ENCODE measurements around the gene MYZAP. TPM values are rescaled to one million over a fixed set of nuclear protein-coding genes. Genes with fewer than 3 reads are reported as not detected.

The MYZAP gene
- total and polyA plus RNA-seq, 9 donors = 1.1 to 11.3 (median 5.5) TPM

- H3K27me3 ChIP-seq = no peaks in the 10 kb centered on the region
- no peaks in the 10 kb centered on the region for H3K9me3 ChIP-seq
- no peak for TF ChIP-seq POLR2A (IDR thresholded peaks at IDR 0.05)
- TF ChIP-seq, protein P1, sequence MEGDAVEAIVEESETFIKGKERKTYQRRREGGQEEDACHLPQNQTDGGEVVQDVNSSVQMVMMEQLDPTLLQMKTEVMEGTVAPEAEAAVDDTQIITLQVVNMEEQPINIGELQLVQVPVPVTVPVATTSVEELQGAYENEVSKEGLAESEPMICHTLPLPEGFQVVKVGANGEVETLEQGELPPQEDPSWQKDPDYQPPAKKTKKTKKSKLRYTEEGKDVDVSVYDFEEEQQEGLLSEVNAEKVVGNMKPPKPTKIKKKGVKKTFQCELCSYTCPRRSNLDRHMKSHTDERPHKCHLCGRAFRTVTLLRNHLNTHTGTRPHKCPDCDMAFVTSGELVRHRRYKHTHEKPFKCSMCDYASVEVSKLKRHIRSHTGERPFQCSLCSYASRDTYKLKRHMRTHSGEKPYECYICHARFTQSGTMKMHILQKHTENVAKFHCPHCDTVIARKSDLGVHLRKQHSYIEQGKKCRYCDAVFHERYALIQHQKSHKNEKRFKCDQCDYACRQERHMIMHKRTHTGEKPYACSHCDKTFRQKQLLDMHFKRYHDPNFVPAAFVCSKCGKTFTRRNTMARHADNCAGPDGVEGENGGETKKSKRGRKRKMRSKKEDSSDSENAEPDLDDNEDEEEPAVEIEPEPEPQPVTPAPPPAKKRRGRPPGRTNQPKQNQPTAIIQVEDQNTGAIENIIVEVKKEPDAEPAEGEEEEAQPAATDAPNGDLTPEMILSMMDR (IDR thresholded peaks at IDR 0.05) = no peak
- H3K36me3 ChIP-seq = no peaks in the 10 kb centered on the region
- H3K4me1 ChIP-seq (ENCODE audit: insufficient read depth) = peaks cover 2% of the 10 kb centered on the region
- 0% methylated on average over 1 of the region's 1 CpG for WGBS, 3 donors
- no peak overlapping the region for H3K4me3 ChIP-seq
- DNase-seq = no peak
- H3K27ac ChIP-seq = no peak overlapping the region
- intact Hi-C loops (cut with DNase I) = loop anchor here in 2 of 4 donors (5.0 to 10.0 kb wide), 2 partner anchors 63 to 71 kb away; no protein-coding TSS in a partner anchor
Observed at GRCh38 chr15:57671636-57672035, 79.9 kb downstream of the MYZAP start.

- no peaks in the 10 kb centered on the region for H3K9me3 ChIP-seq
- no peaks in the 10 kb centered on the region for H3K36me3 ChIP-seq
- H3K27me3 ChIP-seq = no peaks in the 10 kb centered on the region
- TF ChIP-seq POLR2A (IDR thresholded peaks at IDR 0.05) = no peak
- H3K27ac ChIP-seq = no peak overlapping the region
- intact Hi-C loops (cut with DNase I) = loop anchor here in 1 of 4 donors (10.0 kb wide), 1 partner anchor 59 kb away; no protein-coding TSS in a partner anchor
- DNase-seq = no peak
- 82 to 92% (median 84%) methylated on average over 9 of the region's 9 CpGs for WGBS, 3 donors
- H3K4me3 ChIP-seq = no peak overlapping the region
- H3K4me1 ChIP-seq (ENCODE audit: insufficient read depth) = no peaks in the 10 kb centered on the region
Observed at GRCh38 chr15:57675481-57676181, 83.9 kb downstream of the MYZAP start.

- WGBS, 3 donors = 76 to 94% (median 94%) methylated on average over 5 of the region's 5 CpGs
- Histone ChIP-seq H3K36me3 (no peaks in the 10 kb centered on the region), H3K9me3 (no peaks in the 10 kb centered on the region), H3K4me1 (ENCODE audit: insufficient read depth) (no peaks in the 10 kb centered on the region), H3K27ac (no peak overlapping the region), H3K27me3 (no peaks in the 10 kb centered on the region), H3K4me3 (no peak overlapping the region)
- TF ChIP-seq, protein P1 (IDR thresholded peaks at IDR 0.05) = no peak
- no peak for TF ChIP-seq POLR2A (IDR thresholded peaks at IDR 0.05)
- DNase-seq = no peak
- intact Hi-C loops (cut with DNase I) = loop anchor here in 1 of 4 donors (10.0 kb wide), 1 partner anchor 58 kb away; no protein-coding TSS in a partner anchor
Observed at GRCh38 chr15:57676585-57676984, 84.9 kb downstream of the MYZAP start.

GRCh38 chr15:57677204-57677603 lies 85.5 kb downstream of the MYZAP start:
- Histone ChIP-seq H3K36me3 (no peaks in the 10 kb centered on the region), H3K9me3 (no peaks in the 10 kb centered on the region), H3K4me1 (ENCODE audit: insufficient read depth) (no peaks in the 10 kb centered on the region), H3K27me3 (no peaks in the 10 kb centered on the region), H3K27ac (no peak overlapping the region), H3K4me3 (no peak overlapping the region)
- WGBS, 3 donors = 83 to 89% (median 85%) methylated on average over 3 of the region's 3 CpGs
- intact Hi-C loops (cut with DNase I) = loop anchor here in 1 of 4 donors (10.0 kb wide), 1 partner anchor 58 kb away; no protein-coding TSS in a partner anchor
- no peak for TF ChIP-seq EP300 (IDR thresholded peaks at IDR 0.05)
- TF ChIP-seq, protein P1 (IDR thresholded peaks at IDR 0.05) = no peak
- TF ChIP-seq POLR2A (IDR thresholded peaks at IDR 0.05) = no peak
- no peak for DNase-seq

GRCh38 chr15:57680021-57680420 lies 88.3 kb downstream of the MYZAP start:
- H3K4me3 ChIP-seq = no peak overlapping the region

More at GRCh38 chr15:57680021-57680420, 88.3 kb downstream of the MYZAP start:
- H3K36me3 ChIP-seq = no peaks in the 10 kb centered on the region
- intact Hi-C loops (cut with DNase I) = no loop called here
- no peak for DNase-seq
- H3K9me3 ChIP-seq = no peaks in the 10 kb centered on the region
- H3K27ac ChIP-seq = no peak overlapping the region
- 92 to 100% (median 96%) methylated on average over 1 of the region's 1 CpG for WGBS, 3 donors
- no peaks in the 10 kb centered on the region for H3K27me3 ChIP-seq
- TF ChIP-seq EP300 (IDR thresholded peaks at IDR 0.05) = no peak
- TF ChIP-seq POLR2A (IDR thresholded peaks at IDR 0.05) = no peak
- TF ChIP-seq, protein P1 (IDR thresholded peaks at IDR 0.05) = no peak
- H3K4me1 ChIP-seq (ENCODE audit: insufficient read depth) = no peaks in the 10 kb centered on the region

All from ovary (tissue), 9 donors.